ENCODE measurements around the gene ADK.

Gene ADK

DNA sequence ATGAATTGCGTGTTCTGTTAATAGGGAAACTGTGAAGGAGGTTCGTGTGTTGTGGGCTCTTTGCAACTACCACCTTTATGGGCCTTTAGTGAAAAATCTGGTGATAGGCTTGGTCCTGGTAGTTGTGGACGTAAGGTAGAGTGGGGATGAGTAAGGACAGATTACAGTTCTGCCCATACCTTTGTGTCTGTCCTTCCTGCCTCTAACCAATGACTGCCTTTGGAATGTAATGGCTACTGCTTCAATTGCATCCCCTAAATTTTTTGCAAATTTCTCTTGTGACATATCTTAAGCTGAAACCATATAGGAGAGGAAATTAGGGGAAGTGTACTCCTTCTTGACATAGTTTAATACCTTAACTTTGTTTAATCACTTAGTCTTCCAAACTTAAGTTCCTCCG lies 82.3 kb downstream of the ADK start:
- no peaks in the 10 kb centered on the region for H3K27me3 Mint-ChIP-seq
- no peaks in the 10 kb centered on the region for H3K9me3 Mint-ChIP-seq
- H3K4me3 Mint-ChIP-seq: no peak overlapping the region
- no peak overlapping the region for H3K27ac Mint-ChIP-seq
- peaks cover 2% of the 10 kb centered on the region for H3K36me3 Mint-ChIP-seq
- H3K4me1 Mint-ChIP-seq: peaks cover 16% of the 10 kb centered on the region

DNA sequence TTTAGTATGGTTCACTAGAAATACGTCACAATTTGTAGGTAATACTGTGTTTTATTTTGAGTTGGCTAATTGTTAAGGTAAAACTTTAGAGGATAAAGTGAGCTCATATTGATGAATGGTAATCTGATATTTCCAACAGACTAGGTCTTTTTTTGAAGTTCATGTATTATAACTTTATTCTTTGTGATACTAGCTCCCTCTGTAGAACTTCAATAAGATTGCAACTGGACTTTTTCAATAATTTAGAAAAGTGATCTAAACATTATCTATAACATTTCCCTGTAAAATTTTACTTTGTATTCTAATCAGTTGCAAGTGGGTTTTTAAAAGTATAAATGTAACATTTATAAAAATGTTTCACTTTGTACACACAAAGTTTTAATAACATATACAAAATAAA lies 83.5 kb downstream of the ADK start:
- H3K27me3 Mint-ChIP-seq: no peaks in the 10 kb centered on the region
- H3K9me3 Mint-ChIP-seq: no peaks in the 10 kb centered on the region
- H3K4me1 Mint-ChIP-seq: peaks cover 9% of the 10 kb centered on the region
- peaks cover 2% of the 10 kb centered on the region for H3K36me3 Mint-ChIP-seq
- no peak overlapping the region for H3K4me3 Mint-ChIP-seq
- H3K27ac Mint-ChIP-seq: no peak overlapping the region

DNA sequence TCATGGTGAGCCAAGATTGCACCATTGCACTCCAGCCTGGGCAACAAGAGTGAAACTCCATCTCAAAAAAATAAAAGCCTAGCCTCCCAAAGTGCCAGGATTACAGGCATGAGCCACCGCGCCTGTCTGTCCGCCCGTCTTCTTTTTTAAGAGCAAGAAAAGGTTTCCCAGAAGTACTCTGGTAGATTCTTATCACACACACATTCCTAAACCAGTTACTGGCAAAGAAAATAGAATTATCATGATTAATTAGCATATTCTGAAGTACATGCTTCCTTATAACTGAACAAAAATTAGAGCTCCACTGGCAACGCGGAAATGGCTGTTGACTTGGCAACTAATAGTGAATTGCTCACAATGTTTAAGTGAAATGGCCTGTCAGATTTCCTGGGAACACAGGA lies 87.0 kb downstream of the ADK start:
- H3K27me3 Mint-ChIP-seq: no peaks in the 10 kb centered on the region
- H3K9me3 Mint-ChIP-seq: no peaks in the 10 kb centered on the region
- no peak overlapping the region for H3K27ac Mint-ChIP-seq
- no peaks in the 10 kb centered on the region for H3K4me1 Mint-ChIP-seq
- no peaks in the 10 kb centered on the region for H3K36me3 Mint-ChIP-seq
- H3K4me3 Mint-ChIP-seq: no peak overlapping the region

DNA sequence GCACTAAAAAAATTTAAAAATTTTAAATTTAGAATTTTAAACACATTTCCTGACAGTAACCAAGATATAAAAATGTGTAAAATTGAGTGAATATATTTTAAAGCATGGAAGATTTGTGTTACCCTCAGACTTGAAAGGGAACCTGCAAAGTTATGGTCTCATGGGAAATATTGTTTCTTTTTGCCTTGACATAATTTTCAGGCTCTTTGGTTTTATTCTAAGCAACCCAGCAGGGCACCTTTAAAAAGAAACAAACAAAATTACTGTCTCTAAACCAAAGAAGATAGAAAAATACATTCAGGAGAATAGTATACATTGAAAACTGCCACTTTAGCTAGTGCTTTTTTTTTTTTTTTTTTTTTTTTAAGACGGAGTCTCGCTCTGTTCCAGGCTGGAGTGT lies 87.5 kb downstream of the ADK start:
- Mint-ChIP-seq H3K4me1 (no peaks in the 10 kb centered on the region), H3K27ac (no peak overlapping the region)

DNA sequence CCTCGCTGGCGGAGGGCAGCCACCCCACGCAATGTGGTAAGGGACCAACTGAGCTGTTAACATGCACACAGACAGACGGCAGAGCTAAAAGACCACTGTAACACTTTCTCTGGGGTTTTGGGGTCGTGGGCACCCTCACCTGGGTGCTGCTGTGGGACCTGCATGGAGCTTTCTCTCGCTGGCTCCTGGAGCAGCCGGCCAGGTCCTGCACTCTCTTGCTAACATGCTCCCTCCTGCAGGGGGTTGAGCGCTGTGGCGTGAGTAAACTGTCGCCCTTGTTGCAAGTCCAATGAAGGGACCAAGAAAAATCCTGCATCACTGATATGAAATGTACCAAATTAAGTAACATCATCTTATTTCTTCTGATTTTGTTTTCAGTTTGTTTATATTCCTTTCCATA lies 92.0 kb downstream of the ADK start:
- Mint-ChIP-seq H3K9me3 (no peaks in the 10 kb centered on the region), H3K4me3 (no peak overlapping the region), H3K4me1 (no peaks in the 10 kb centered on the region), H3K36me3 (no peaks in the 10 kb centered on the region), H3K27ac (no peak overlapping the region), H3K27me3 (no peaks in the 10 kb centered on the region)

More for the DNA sequence above, 87.5 kb downstream of the ADK start:
- no peaks in the 10 kb centered on the region for H3K36me3 Mint-ChIP-seq
- H3K9me3 Mint-ChIP-seq: no peaks in the 10 kb centered on the region
- no peaks in the 10 kb centered on the region for H3K27me3 Mint-ChIP-seq
- no peak overlapping the region for H3K4me3 Mint-ChIP-seq

DNA sequence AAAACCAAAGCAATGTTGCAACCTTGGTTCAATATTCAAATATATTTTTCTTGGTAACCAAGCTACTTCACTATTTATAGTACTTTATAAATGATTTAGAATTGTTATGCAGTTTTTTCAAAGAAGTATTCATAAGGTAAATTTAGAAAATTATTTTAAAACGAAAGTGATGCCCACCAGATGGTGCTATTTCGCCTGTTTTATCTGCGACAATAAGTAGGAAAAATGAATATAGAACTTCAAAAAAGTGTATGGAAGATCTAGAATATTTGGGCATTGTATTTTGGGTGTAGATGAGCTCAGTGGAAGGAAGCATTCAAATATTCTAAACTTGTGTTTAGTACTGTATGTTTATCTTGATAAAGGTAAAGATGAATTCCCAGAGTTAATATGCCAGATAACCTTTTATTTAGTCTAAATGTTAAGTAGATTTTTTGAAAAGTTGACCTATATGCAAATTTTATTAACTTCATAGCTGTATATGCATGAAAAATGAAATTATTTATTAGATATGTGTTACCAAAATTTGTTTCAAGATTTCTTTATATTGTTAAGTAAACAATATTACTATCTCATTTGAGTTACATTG lies 93.2 kb downstream of the ADK start:
- H3K27ac Mint-ChIP-seq: no peak overlapping the region
- H3K9me3 Mint-ChIP-seq: no peaks in the 10 kb centered on the region
- H3K36me3 Mint-ChIP-seq: no peaks in the 10 kb centered on the region
- no peaks in the 10 kb centered on the region for H3K27me3 Mint-ChIP-seq
- H3K4me1 Mint-ChIP-seq: no peaks in the 10 kb centered on the region
- no peak overlapping the region for H3K4me3 Mint-ChIP-seq

DNA sequence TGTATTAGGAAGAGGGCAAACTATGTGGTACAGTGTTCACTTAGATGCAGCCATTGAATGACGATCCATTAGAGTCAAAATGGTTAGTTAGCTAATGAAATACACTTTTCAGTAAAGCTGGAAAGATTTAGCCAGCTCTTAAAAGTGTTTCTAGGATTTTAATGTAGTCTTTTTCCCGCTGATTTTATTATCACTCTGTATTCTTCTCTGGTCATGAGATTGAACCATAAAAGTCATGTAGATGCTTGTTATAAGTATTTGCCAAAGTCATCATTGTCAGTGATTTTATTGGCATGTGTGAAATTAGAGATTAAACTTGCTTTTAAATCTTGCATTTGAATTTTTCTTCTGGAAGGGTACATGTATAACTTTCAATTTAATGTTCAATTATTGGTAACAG lies 93.8 kb downstream of the ADK start:
- Mint-ChIP-seq H3K4me1 (no peaks in the 10 kb centered on the region), H3K4me3 (no peak overlapping the region), H3K27me3 (no peaks in the 10 kb centered on the region), H3K36me3 (no peaks in the 10 kb centered on the region), H3K27ac (no peak overlapping the region), H3K9me3 (no peaks in the 10 kb centered on the region)

DNA sequence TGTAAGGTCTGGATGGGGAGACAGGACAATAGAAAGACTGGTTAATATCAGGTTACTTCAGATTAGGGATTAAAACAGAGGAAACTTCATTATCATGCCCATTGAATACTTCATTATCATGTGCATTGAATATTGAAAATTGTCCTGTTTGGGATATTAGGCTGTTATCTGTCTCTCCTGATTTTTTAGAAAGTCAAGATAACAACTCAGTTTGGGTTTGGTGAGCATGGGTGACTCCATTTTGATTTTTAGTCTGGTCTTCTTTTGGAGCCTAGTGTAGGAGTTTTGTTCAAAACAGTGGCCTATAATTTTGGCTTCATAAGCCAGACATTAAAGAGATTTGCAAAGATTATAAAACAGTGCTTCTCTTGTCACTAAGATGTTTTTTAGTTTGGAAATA lies 95.5 kb downstream of the ADK start:
- H3K4me3 Mint-ChIP-seq: no peak overlapping the region
- no peaks in the 10 kb centered on the region for H3K9me3 Mint-ChIP-seq
- H3K27me3 Mint-ChIP-seq: no peaks in the 10 kb centered on the region
- no peaks in the 10 kb centered on the region for H3K36me3 Mint-ChIP-seq
- peaks cover 4% of the 10 kb centered on the region for H3K4me1 Mint-ChIP-seq
- H3K27ac Mint-ChIP-seq: no peak overlapping the region

DNA sequence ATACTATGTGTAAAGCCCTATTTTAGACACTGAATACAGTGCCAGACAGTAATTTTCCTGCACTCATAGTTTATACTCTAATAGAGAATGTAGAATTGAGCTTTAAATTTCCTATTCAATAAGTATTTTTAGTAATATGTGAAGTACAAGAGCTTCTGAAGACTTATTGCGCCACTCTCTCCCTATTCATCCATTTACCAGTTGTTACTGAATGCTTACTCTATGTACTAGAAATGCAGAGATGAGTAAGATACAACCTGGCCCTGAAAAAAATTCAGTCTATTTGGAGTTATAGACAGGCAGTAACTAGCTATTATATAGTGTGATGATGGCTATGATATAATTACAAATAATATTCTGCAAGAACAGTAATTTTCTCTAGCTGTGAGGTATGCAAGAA lies 98.8 kb downstream of the ADK start:
- Mint-ChIP-seq H3K27ac (no peak overlapping the region), H3K4me3 (no peak overlapping the region)

DNA sequence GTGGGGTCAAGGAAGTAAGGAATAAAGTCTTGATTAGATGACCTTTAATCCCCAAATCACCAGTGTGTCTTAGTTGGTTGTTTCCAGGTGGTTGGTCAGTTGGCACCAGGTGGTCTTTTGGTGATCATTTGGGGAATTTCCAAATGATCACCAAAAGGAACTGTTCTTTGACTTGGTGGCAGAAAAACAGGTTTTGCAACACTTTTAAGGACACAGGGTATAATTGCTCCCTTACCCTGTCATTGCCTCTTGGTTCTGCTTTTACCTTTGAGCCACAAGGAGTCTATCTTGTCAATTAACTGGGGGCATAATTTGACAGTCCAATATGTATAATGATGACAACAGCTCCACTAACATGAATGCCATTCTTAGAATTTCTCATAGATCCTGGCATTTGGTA lies 104.2 kb downstream of the ADK start:
- Mint-ChIP-seq H3K27me3 (no peaks in the 10 kb centered on the region), H3K9me3 (no peaks in the 10 kb centered on the region), H3K36me3 (peaks cover 3% of the 10 kb centered on the region), H3K4me1 (peaks cover 25% of the 10 kb centered on the region), H3K27ac (no peak overlapping the region), H3K4me3 (no peak overlapping the region)

More for the DNA sequence above, 98.8 kb downstream of the ADK start:
- H3K4me1 Mint-ChIP-seq: peaks cover 5% of the 10 kb centered on the region
- H3K9me3 Mint-ChIP-seq: no peaks in the 10 kb centered on the region
- no peaks in the 10 kb centered on the region for H3K27me3 Mint-ChIP-seq
- no peaks in the 10 kb centered on the region for H3K36me3 Mint-ChIP-seq

DNA sequence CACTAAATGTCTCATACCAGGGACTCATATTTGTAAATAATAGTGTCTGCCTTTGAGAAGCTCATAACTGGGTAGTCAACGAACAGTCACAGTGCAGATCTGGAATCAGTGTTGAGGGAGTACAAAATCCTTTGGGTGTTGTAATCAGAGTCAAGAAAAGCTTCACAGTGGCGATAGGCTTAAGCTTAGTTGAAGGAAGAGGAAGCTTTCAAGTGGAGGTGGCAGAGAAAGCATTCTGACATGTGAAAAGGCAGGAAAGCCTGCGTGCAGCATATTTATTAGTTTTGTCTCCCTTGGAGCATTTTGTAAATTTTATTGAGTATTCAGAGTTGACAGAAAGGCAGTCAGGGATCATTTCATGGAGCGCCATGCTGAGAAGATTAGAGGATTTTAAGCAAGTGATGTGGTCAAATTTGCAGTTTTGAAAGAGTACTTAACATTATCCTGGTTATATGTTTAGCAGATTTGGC lies 104.9 kb downstream of the ADK start:
- no peaks in the 10 kb centered on the region for H3K9me3 Mint-ChIP-seq
- peaks cover 7% of the 10 kb centered on the region for H3K36me3 Mint-ChIP-seq
- no peak overlapping the region for H3K27ac Mint-ChIP-seq
- H3K4me1 Mint-ChIP-seq: peaks cover 27% of the 10 kb centered on the region
- no peak overlapping the region for H3K4me3 Mint-ChIP-seq
- no peaks in the 10 kb centered on the region for H3K27me3 Mint-ChIP-seq

DNA sequence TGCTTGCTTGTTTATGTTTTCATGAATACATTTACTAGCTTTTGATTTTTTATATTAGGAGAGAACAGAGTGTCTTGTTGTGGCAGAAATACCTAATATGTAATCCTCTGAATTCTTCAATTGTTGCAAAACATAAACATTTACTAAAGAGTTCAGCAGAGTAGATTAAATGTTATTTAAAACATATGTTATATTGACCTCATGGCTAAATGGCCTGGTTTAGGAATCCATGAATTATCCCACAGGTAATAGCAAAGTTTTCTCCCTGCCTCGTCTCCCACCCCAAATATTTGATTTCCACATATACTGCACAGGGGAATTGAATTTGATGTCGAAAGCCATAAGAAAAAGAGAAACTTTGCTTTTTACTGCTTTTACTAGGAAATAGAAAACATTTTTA lies 111.8 kb downstream of the ADK start:
- no peaks in the 10 kb centered on the region for H3K27me3 Mint-ChIP-seq
- H3K36me3 Mint-ChIP-seq: peaks cover 9% of the 10 kb centered on the region
- peaks cover 50% of the 10 kb centered on the region for H3K4me1 Mint-ChIP-seq
- H3K4me3 Mint-ChIP-seq: no peak overlapping the region
- no peaks in the 10 kb centered on the region for H3K9me3 Mint-ChIP-seq
- peak overlapping the region; percentile 79 for H3K27ac Mint-ChIP-seq

DNA sequence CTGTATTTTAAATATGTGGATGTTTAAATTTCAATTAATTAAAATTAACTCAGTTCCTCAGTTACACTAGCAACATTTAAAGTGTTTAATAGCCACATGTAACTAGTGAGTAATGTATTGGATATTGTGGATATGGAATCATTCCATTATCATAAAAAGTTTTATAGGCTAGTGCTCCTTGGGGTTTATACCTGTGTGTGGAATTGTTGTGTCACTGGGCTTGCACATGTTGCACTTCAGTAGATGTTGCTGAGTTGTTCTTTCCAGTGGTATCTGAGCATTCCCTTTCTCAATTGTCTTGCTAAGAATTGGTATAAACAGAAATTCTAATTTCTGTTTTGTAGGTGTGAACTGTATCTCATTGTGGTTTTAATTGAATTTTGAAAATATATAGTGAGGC lies 113.0 kb downstream of the ADK start:
- H3K36me3 Mint-ChIP-seq: peaks cover 9% of the 10 kb centered on the region
- no peaks in the 10 kb centered on the region for H3K9me3 Mint-ChIP-seq
- peaks cover 54% of the 10 kb centered on the region for H3K4me1 Mint-ChIP-seq
- peak overlapping the region; percentile 7 for H3K27ac Mint-ChIP-seq
- no peaks in the 10 kb centered on the region for H3K27me3 Mint-ChIP-seq
- H3K4me3 Mint-ChIP-seq: no peak overlapping the region

DNA sequence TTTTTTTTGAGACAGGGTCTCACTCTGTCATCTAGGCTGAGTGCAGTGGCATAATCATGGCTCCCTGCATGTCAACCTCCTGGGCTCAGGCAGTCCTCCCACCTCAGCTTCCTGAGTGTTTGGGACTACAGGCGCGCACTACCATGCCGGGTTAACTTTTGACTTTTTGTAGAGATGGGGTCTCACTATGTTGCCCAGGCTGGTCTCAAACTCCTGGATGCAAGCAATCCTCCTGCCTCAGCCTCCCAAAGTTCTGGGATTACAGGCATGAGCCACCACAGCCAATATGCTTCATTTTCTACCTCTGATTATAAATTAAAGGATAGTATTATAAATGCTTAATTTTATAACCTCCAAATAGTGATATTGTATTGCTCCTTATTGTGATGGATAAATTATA lies 121.3 kb downstream of the ADK start:
- H3K9me3 Mint-ChIP-seq: no peaks in the 10 kb centered on the region
- no peak overlapping the region for H3K27ac Mint-ChIP-seq
- H3K4me3 Mint-ChIP-seq: no peak overlapping the region
- H3K27me3 Mint-ChIP-seq: no peaks in the 10 kb centered on the region
- H3K4me1 Mint-ChIP-seq: peaks cover 5% of the 10 kb centered on the region
- H3K36me3 Mint-ChIP-seq: peaks cover 2% of the 10 kb centered on the region

DNA sequence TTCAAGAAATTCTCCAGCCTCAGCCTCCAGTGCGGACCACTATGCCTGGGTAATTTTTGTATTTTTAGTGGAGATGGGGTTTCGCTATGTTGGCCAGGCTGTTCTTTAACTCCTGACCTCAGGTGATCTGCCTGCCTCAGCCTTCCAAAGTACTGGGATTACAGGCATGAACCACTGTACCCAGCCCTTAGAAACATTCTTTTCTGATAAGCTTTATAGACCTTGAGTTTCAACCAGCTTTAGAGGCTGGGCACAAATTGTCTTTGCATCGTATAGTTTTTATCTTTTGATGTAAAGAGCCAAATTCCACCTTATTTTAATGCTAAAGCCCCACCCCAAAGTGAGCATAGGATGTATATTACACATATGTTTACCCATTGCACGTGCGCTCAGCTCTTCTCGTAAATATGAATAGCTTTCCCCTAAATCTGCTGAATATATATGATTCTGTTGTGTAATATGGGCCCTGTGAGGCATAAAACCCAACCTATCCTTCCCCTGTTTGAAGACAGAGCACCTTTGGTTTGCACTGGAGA lies 124.8 kb downstream of the ADK start:
- H3K36me3 Mint-ChIP-seq: peaks cover 8% of the 10 kb centered on the region
- no peak overlapping the region for H3K27ac Mint-ChIP-seq
- no peak overlapping the region for H3K4me3 Mint-ChIP-seq
- H3K4me1 Mint-ChIP-seq: peaks cover 4% of the 10 kb centered on the region
- no peaks in the 10 kb centered on the region for H3K27me3 Mint-ChIP-seq
- no peaks in the 10 kb centered on the region for H3K9me3 Mint-ChIP-seq

DNA sequence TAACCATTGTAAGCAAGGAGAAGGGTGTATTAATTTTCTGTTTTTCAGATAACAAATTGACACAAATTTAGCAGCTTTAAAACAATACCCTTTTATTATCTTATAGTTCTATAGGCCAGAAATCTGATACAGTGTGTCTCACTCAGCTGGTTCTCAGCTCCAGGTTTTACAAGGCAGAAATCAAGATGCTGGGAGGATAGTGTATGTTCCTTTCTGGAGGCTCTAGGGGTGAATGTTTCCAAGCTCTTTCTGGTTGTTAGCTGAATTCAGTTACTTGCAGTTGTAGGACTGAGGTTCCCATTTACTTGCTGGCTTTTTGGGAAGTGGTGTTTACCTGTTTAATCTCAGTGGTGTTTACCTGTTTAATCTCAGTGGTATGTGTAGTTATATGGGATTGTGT lies 125.4 kb downstream of the ADK start:
- no peaks in the 10 kb centered on the region for H3K27me3 Mint-ChIP-seq
- H3K4me1 Mint-ChIP-seq: peaks cover 5% of the 10 kb centered on the region
- H3K4me3 Mint-ChIP-seq: no peak overlapping the region
- H3K9me3 Mint-ChIP-seq: no peaks in the 10 kb centered on the region
- peaks cover 8% of the 10 kb centered on the region for H3K36me3 Mint-ChIP-seq
- H3K27ac Mint-ChIP-seq: no peak overlapping the region
